GM23338 (cell line): Measurements from ENCODE around the gene UGT1A10. TPM values are rescaled to one million over a fixed set of nuclear protein-coding genes. Genes with fewer than 3 reads are reported as not detected.

Source experiments
- CTCF ChIP-seq, 2 experiments: fragments of 200-600 bp in 1 of 2; sonication (generic) in 1 of 2; conservative IDR thresholded peaks; 2 replicates each; pipeline versions ENCODE4 v1.5.1 to v1.6.1; 2016 to 2017; ENCODE audit warnings: antibody characterized with exemption in 2 of 2, low read depth in 2 of 2, mild to moderate bottlenecking in 2 of 2, moderate library complexity in 1 of 2
- EZH2phosphoT487 ChIP-seq: fragments of 200-600 bp; sonication (generic); IDR thresholded peaks from one replicate; pipeline ENCODE4 v1.8.1; 2018; ENCODE audit warnings: antibody characterized with exemption; ENCODE audit not compliant: unreplicated experiment
- JUNB ChIP-seq: IDR thresholded peaks from one replicate; pipeline ENCODE4 v1.6.1; 2016; ENCODE audit warnings: antibody characterized with exemption; ENCODE audit not compliant: unreplicated experiment
- NANOG ChIP-seq: IDR thresholded peaks from 2 replicates; pipeline ENCODE4 v1.6.1; 2016; ENCODE audit warnings: antibody characterized with exemption, borderline replicate concordance
- POLR2AphosphoS5 ChIP-seq: IDR thresholded peaks from 2 replicates; pipeline ENCODE4 v1.6.1; 2016; ENCODE audit warnings: antibody characterized with exemption, low read depth
- ZNF114 ChIP-seq: fragments of 250-450 bp; sonication (Bioruptor Pico); IDR thresholded peaks from 2 replicates; pipeline ENCODE4 v1.5.0; 2020; ENCODE audit warnings: mild to moderate bottlenecking, moderate library complexity
- ZNF331 ChIP-seq: fragments of 250-450 bp; sonication (Bioruptor Pico); IDR thresholded peaks from 2 replicates; pipeline ENCODE4 v1.5.0; 2020; ENCODE audit warnings: low read depth, mild to moderate bottlenecking, moderate library complexity
- polyA plus RNA-seq: library from polyadenylated mRNA; unstranded; fragments of >200 nt; fragmentation: Nextera tagmentation; extraction: Ambion mirVana; gene quantifications from 2 replicates; pipeline ENCODE4 v1.2.1, GENCODE V29; 2016
- total RNA-seq: library from RNA; depleted of rRNA; stranded (reverse); fragments of >200 nt; shearing (Covaris generic); gene quantifications from 2 replicates; pipeline ENCODE4 v1.2.3, GENCODE V29; 2014
- TF ChIP-seq, protein P1 (sequence below): fragments of 250-450 bp; sonication (Bioruptor Pico); IDR thresholded peaks from 2 replicates; pipeline ENCODE4 v1.5.0; 2020; ENCODE audit warnings: mild to moderate bottlenecking, moderate library complexity
- TF ChIP-seq, protein P2 (sequence below): IDR thresholded peaks from 2 replicates; pipeline ENCODE4 v1.6.1; 2016; ENCODE audit warnings: antibody characterized with exemption

UGT1A10 gene
- total and polyA plus RNA-seq, 2 experiments from 2014 or later: not detected

DNA sequence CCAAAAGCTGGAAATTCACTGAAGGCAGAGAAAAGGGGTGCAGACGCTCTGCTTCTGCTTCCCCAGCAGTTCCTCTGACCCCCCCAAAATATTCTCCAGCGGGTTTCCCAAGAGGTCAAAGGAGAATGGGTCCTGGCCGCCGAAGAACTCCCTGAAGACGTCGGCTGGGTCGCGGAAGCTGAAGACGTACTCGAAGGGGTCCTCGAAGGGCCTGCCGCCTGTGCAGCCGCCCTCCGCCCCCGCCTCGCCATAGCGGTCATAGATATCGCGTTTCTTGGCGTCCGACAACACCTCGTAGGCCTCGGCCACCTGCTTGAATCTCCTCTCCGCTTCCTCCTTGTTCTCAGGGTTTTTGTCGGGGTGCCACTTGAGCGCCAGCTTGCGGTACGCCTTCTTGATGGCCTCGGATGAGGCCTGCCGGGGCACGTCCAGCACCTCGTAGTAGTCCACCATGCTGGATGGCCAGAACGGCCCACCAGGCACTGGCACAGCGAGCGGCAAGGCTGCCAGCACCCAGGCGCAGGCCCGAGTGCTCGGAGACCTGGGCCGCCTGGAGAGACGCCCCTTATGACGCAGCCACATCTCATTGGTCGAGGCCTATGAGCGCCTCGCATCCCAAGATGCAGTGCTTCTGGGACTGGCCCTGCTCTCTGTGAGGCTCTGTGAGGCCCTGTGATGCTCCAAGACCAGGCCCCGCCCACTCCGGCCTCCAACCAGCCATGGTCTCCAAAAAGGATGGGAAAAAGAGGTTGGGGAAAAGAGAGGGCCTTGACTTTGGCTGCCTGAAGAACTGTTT, 107.4 kb downstream of the UGT1A10 start (continued):
- TF ChIP-seq, protein P1, sequence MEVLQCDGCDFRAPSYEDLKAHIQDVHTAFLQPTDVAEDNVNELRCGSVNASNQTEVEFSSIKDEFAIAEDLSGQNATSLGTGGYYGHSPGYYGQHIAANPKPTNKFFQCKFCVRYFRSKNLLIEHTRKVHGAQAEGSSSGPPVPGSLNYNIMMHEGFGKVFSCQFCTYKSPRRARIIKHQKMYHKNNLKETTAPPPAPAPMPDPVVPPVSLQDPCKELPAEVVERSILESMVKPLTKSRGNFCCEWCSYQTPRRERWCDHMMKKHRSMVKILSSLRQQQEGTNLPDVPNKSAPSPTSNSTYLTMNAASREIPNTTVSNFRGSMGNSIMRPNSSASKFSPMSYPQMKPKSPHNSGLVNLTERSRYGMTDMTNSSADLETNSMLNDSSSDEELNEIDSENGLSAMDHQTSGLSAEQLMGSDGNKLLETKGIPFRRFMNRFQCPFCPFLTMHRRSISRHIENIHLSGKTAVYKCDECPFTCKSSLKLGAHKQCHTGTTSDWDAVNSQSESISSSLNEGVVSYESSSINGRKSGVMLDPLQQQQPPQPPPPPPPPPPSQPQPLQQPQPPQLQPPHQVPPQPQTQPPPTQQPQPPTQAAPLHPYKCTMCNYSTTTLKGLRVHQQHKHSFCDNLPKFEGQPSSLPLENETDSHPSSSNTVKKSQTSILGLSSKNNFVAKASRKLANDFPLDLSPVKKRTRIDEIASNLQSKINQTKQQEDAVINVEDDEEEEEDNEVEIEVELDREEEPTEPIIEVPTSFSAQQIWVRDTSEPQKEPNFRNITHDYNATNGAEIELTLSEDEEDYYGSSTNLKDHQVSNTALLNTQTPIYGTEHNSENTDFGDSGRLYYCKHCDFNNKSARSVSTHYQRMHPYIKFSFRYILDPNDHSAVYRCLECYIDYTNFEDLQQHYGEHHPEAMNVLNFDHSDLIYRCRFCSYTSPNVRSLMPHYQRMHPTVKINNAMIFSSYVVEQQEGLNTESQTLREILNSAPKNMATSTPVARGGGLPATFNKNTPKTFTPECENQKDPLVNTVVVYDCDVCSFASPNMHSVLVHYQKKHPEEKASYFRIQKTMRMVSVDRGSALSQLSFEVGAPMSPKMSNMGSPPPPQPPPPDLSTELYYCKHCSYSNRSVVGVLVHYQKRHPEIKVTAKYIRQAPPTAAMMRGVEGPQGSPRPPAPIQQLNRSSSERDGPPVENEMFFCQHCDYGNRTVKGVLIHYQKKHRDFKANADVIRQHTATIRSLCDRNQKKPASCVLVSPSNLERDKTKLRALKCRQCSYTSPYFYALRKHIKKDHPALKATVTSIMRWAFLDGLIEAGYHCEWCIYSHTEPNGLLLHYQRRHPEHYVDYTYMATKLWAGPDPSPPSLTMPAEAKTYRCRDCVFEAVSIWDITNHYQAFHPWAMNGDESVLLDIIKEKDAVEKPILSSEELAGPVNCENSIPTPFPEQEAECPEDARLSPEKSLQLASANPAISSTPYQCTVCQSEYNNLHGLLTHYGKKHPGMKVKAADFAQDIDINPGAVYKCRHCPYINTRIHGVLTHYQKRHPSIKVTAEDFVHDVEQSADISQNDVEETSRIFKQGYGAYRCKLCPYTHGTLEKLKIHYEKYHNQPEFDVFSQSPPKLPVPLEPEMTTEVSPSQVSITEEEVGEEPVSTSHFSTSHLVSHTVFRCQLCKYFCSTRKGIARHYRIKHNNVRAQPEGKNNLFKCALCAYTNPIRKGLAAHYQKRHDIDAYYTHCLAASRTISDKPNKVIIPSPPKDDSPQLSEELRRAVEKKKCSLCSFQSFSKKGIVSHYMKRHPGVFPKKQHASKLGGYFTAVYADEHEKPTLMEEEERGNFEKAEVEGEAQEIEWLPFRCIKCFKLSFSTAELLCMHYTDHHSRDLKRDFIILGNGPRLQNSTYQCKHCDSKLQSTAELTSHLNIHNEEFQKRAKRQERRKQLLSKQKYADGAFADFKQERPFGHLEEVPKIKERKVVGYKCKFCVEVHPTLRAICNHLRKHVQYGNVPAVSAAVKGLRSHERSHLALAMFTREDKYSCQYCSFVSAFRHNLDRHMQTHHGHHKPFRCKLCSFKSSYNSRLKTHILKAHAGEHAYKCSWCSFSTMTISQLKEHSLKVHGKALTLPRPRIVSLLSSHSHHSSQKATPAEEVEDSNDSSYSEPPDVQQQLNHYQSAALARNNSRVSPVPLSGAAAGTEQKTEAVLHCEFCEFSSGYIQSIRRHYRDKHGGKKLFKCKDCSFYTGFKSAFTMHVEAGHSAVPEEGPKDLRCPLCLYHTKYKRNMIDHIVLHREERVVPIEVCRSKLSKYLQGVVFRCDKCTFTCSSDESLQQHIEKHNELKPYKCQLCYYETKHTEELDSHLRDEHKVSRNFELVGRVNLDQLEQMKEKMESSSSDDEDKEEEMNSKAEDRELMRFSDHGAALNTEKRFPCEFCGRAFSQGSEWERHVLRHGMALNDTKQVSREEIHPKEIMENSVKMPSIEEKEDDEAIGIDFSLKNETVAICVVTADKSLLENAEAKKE (CRISPR knock-in tag): no peak
- TF ChIP-seq CTCF (conservative IDR thresholded peaks at IDR 0.05; ENCODE audit: low read depth in 2 of 2) (no peak), JUNB (no peak), ZNF114 (no peak), NANOG (no peak), ZNF331 (no peak), POLR2AphosphoS5 (no peak), EZH2phosphoT487 (no peak)
- TF ChIP-seq, protein P2, sequence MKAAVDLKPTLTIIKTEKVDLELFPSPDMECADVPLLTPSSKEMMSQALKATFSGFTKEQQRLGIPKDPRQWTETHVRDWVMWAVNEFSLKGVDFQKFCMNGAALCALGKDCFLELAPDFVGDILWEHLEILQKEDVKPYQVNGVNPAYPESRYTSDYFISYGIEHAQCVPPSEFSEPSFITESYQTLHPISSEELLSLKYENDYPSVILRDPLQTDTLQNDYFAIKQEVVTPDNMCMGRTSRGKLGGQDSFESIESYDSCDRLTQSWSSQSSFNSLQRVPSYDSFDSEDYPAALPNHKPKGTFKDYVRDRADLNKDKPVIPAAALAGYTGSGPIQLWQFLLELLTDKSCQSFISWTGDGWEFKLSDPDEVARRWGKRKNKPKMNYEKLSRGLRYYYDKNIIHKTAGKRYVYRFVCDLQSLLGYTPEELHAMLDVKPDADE: no peak
